Epithelial cell of prostate (primary cell): ENCODE data around the gene TSPAN4.

Experiments used
- DNase-seq: peaks from one replicate; pipeline ENCODE4 v3.0.0-alpha.2; 2011; ENCODE audit warnings: low read depth, low spot score
- H3K27ac ChIP-seq: fragments of 450-650 bp; 2 replicates; pipeline ENCODE4 v1.5.1; 2017; ENCODE audit warnings: mild to moderate bottlenecking

The TSPAN4 gene

DNA sequence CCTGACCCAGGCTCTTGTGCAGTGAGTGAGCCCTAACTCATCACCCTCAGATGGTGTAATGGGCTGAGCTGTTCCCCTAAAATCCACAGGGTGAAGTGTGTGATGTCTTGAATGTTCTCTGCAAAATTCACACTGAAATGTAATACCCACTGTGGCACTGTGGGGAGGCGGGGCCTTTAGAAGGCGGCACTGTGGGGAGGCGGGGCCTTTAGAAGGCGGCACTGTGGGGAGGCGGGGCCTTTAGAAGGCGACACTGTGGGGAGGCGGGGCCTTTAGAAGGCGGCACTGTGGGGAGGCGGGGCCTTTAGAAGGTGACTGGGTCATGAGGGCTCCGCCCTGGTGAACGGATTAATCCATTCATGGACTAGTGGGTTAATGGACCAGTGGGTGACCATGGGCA lies 34.9 kb downstream of the TSPAN4 start:
- no peak overlapping the region for H3K27ac ChIP-seq
- DNase-seq, result no peak

DNA sequence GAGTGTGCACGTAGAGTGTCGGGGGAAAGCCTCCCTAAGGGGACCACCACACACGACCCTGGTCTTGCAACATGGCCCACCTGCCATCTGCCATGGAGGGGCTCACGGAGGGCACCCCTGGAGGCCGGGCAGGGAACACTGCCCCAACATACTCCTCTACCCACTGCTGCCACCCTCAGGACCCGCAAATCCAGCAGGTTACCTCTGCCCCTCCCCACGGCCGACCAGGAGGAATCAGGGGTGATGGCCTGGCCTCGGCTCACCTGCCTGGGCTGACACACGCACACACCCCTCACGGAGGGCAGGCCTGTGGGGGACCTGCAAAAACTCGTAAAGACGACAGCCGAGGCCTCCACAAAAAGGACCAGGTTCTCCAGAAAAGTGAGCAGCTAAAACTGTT lies 37.8 kb downstream of the TSPAN4 start:
- H3K27ac ChIP-seq, result no peak overlapping the region
- no peak for DNase-seq

- DNase-seq, result no peak
- no peak overlapping the region for H3K27ac ChIP-seq
Observed at GRCh38 chr11:882596-882995, 39.9 kb downstream of the TSPAN4 start.

GRCh38 chr11:883527-883926 lies 40.9 kb downstream of the TSPAN4 start:
- DNase-seq, result no peak
- H3K27ac ChIP-seq, result no peak overlapping the region

DNA sequence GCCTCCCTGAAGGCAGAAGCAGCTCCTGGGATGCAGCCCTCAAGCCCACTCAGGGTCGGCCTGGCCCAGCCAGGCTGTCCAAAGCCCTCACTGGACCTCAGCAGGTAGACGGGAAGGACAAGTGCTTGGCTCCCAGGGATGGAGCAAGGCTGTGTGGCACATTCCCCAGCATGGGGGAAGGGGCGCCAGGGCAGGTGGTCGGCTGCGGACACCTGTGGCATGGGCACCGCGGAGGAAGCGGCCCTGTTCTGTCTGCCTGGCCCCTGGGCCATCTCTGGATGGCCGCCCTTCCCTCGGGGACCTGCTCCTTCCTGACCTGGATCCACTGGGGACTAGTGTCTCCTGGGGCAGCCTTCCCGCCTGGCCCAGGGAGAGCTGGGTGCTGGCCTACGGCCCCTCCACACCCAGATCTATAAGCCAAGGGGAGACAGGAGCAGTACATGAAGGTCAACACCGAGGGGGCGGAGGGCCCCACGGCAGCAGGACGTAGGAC lies 42.0 kb downstream of the TSPAN4 start:
- no peak for DNase-seq
- no peak overlapping the region for H3K27ac ChIP-seq

DNA sequence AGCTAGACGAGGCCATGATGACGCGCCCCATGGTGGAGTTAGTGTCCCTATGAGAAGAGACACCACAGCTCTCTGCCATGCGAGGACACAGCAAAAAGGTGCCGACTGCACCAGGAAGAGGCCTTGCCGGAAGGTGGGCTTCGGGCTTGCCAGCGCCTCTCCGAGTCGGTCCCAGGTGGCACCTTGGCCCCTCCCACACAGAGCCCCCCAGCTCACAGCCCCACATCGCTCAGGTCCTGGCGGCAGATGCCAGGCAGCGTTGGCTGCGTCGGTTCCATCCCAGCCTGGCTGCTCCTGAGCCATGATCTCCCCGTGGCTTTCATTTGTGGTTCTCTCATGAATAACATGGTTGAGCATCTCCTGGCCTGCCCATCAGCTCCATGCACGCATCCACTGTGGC lies 43.9 kb downstream of the TSPAN4 start:
- DNase-seq, result no peak
- H3K27ac ChIP-seq, result no peak overlapping the region

GRCh38 chr11:887589-887988 lies 44.9 kb downstream of the TSPAN4 start:
- no peak for DNase-seq
- H3K27ac ChIP-seq, result no peak overlapping the region

GRCh38 chr11:888310-889212 lies 45.9 kb downstream of the TSPAN4 start:
- no peak overlapping the region for H3K27ac ChIP-seq

DNA sequence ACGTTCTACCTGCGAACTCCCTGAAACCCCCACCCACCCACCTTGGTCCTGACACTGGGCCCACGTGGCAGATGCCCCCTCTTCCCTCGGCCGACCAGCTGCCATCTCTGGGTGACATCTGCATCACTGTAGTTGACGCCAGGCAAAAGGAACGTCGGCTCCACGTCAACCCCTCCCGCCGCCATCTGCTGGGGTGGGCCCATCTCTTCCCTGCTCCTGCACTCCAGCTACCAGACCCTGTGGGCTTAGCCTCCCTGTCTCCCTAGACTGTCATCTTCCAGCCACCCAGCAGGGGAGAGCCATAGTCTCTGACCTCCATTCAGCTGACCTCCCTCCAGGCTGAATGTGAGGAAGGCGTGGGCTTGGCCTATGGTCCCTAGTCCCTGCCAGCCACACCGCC lies 46.6 kb downstream of the TSPAN4 start:
- DNase-seq, result no peak
- H3K27ac ChIP-seq, result no peak overlapping the region

More at GRCh38 chr11:888310-889212, 45.9 kb downstream of the TSPAN4 start:
- no peak for DNase-seq

GRCh38 chr11:889687-890475 lies 47.2 kb downstream of the TSPAN4 start:
- no peak overlapping the region for H3K27ac ChIP-seq
- no peak for DNase-seq

DNA sequence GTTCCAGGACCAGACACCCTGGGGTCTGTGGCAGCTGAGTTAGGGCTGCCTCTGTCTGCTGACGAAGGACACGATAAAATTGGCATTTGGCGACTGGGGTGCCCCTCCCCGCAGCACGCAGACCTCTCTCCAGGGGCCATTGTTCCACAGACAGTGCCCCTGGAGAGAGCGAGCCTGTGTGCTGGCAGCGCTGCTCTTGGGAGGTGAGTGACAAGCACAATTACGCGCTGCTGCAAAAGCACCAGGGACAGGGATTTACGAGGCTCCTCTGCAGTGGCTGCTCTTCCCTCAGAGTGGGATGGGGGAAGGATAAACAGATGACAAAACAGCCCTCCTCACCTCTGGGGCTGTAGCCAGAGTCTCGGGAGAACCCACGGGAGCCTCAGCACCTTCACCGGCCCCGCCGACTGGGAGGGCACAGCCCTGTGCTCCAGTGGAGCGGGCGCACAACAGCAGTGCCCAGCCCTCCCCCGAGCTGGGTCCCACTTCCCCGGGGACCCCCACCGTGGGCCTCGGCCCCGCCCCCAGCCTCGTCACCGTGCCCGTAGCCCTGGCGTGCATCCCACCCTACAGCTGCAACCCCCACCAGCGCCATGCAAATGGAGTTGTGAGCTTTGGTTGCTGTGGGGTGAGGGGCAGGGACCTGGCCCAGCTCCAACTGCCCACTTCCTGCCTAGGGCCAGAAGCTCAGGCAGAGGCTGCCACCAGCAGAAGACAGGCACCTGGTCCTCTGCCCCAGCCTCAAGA lies 48.3 kb downstream of the TSPAN4 start:
- H3K27ac ChIP-seq, result no peak overlapping the region
- no peak for DNase-seq

- H3K27ac ChIP-seq, result no peak overlapping the region
- DNase-seq, result no peak
Observed at GRCh38 chr11:893008-893654, 50.5 kb downstream of the TSPAN4 start.

- no peak overlapping the region for H3K27ac ChIP-seq
- DNase-seq, result no peak
Observed at GRCh38 chr11:894575-895201, 52.0 kb downstream of the TSPAN4 start.

GRCh38 chr11:895331-896110 lies 52.9 kb downstream of the TSPAN4 start:
- DNase-seq, result no peak
- H3K27ac ChIP-seq, result no peak overlapping the region

- DNase-seq, result no peak
- no peak overlapping the region for H3K27ac ChIP-seq
Observed at GRCh38 chr11:897253-898142, 54.8 kb downstream of the TSPAN4 start.

GRCh38 chr11:898143-898511 lies 55.5 kb downstream of the TSPAN4 start:
- H3K27ac ChIP-seq, result no peak overlapping the region
- DNase-seq, result no peak

DNA sequence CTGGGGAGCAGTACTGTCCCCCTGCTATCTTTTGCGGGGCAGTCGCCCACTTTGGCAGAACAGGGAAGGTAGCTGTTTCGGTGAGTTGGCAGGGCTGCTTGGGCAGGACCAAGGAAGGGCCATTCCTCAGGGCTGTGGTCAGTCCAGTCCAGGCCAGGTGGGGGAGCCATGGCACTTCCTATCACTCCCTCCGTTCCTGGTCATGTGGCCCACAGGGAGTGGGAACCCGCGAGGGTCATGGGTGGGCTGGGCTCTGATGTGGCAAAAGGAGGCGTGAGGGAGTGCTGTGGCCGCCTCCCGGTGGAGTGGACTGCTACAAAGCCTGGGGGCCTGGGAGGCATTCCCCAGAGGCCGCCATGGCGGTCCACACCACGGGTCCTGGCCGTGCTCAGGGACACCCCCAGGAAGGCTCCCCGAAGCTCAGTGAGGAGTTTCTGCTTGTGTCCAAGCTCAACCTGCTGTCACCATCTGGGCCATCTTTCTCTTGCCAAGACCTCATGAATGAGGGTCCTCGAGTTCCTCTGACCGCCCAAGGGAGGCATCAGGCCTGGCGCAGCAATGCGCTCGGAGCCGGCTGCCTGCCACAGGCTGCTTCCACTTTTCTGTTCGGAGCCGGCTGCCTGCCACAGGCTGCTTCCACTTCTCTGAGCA lies 56.0 kb downstream of the TSPAN4 start:
- DNase-seq, result no peak
- H3K27ac ChIP-seq, result no peak overlapping the region
